Skeletal muscle tissue (tissue), 4 donors: Measurements from ENCODE around the gene CEP112. TPM values are rescaled to one million over a fixed set of nuclear protein-coding genes. Genes with fewer than 3 reads are reported as not detected.

Experiments
- H3K27ac ChIP-seq: one replicate; pipeline ENCODE4 v1.7.0; 2013; ENCODE audit warnings: mild to moderate bottlenecking, low read depth, low read length, inconsistent platforms
- H3K27me3 ChIP-seq, 3 donors: one replicate each; pipeline ENCODE4 v1.7.0; 2013; ENCODE audit warnings: low read length in 3 of 3; ENCODE audit not compliant: control insufficient read depth in 3 of 3, insufficient read depth in 3 of 3
- H3K36me3 ChIP-seq, 3 donors: one replicate each; pipeline ENCODE4 v1.7.0; 2013; ENCODE audit warnings: low read length in 3 of 3; ENCODE audit not compliant: control insufficient read depth in 3 of 3, insufficient read depth in 3 of 3
- H3K4me1 ChIP-seq, 3 donors: one replicate each; pipeline ENCODE4 v1.7.0; 2013; ENCODE audit warnings: low read length in 3 of 3, mild to moderate bottlenecking in 3 of 3; ENCODE audit not compliant: control insufficient read depth in 3 of 3, insufficient read depth in 3 of 3
- H3K4me3 ChIP-seq, 3 donors: one replicate each; pipeline ENCODE4 v1.7.0; 2013; ENCODE audit warnings: low read length in 3 of 3
- H3K9ac ChIP-seq, 3 donors: one replicate each; pipeline ENCODE4 v1.7.0; 2013; ENCODE audit warnings: low read length in 3 of 3, mild to moderate bottlenecking in 3 of 3, moderate library complexity in 2 of 3, low read depth in 1 of 3
- H3K9me3 ChIP-seq, 3 donors: one replicate each; pipeline ENCODE4 v1.7.0; 2013; ENCODE audit warnings: low read length in 3 of 3; ENCODE audit not compliant: control insufficient read depth in 3 of 3
- total RNA-seq: library from RNA; depleted of rRNA; stranded (reverse); fragments of >200 nt; gene quantifications from one replicate; pipeline ENCODE4 v1.2.3, GENCODE V29; 2014
- donor health status: Osteomylitis.

Gene CEP112
- total RNA-seq, 1 donor from 2014 or later: 16.2 TPM

DNA sequence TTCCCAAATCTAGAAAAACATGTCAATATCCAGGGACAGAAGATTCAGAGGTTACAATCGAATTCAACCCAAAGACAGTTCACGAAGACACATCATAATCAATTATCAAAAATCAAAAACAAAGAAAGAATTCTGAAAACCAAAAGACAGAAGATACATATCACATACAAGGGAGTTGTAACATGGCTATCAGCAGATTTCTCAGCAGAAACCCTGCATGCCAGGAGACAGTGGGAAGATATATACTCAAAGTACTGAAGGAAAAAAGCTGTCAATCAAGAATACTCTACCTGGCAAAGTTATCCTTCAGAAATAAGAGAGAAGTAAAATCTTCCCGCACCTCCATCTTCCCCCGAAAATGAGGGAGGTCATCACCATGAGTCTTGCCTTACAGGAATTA, 258.6 kb downstream of the CEP112 start:
- no peaks in the 10 kb centered on the region for H3K9me3 ChIP-seq
- H3K9ac ChIP-seq: no peak overlapping the region
- no peaks in the 10 kb centered on the region for H3K4me1 ChIP-seq
- H3K36me3 ChIP-seq: no peaks in the 10 kb centered on the region
- H3K27ac ChIP-seq: no peak overlapping the region
- H3K4me3 ChIP-seq: no peak overlapping the region
- no peaks in the 10 kb centered on the region for H3K27me3 ChIP-seq

DNA sequence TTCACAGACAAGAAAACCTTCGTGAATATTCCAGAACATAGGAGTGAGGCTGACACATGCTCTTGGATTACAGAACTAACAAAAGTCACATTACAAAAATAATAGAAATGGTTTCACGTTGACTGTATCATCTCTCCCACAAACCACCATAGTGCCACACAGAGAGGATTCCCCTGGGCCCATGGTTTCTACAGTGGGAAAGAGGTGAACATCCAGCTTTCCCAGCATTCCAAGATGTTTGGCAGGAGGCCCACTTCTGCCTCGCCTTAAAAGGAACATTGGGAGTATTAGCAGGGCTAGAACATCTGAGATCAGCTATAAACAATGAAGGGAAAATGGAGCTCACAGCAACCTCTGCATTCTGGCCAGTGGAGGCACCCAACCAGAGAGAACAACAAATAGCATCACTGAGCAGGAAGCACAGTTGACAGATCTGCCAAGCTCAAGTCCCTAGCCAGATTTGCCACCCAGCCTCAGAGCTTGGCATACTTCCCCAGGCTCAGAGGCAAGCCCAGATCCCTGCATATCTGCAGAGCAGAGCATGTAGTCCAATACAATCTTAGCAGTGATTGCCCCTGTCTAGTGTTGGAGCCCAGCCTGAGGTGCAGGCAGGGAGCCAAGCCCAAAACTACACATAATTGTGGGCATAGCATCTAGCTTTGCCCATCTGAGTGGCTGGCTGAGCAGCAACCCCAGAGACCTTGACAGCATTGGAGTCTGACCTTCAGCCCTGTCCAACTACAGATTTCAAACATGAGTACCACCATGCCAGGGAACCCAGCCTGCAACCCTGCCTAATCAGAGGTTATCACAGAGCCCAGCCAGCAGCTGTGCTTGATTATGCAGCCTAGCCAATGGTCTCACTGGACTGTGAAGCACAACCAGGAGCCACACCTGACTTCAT, 260.4 kb downstream of the CEP112 start:
- Histone ChIP-seq H3K9ac (no peak overlapping the region), H3K9me3 (no peaks in the 10 kb centered on the region), H3K27me3 (no peaks in the 10 kb centered on the region), H3K4me3 (no peak overlapping the region), H3K36me3 (peaks cover 0 to 6% (median 0%) of the 10 kb centered on the region in 3 donors), H3K27ac (no peak overlapping the region), H3K4me1 (no peaks in the 10 kb centered on the region)

DNA sequence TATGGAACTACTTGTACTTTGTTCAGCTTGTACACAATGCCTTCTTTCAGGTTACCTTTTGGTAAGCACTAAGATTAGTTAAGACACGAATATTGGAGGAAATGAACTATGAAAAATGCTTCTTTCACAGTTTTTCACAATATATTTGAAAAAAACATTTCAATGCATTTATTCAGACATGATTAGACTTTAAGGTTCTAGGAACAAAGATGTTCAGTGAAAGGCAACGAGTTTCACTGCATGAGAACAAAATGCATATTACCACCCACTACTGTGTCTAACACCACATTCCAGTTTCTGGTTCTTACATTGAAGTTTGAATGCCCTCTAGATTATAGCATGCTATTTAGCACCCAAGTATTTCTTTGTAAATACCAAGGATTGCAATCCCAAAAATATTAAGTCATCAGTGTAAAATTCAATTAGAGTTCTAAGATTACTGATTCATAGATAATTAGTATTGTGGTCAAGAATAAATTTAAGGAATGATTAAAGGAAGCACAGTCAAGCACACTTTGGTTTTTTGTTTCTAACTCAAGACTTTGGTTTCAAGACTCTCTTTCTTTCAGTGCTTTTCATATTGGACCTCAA, 261.7 kb downstream of the CEP112 start:
- Histone ChIP-seq H3K9me3 (no peaks in the 10 kb centered on the region), H3K27me3 (no peaks in the 10 kb centered on the region), H3K36me3 (peaks cover 0 to 6% (median 0%) of the 10 kb centered on the region in 3 donors), H3K4me3 (no peak overlapping the region), H3K4me1 (no peaks in the 10 kb centered on the region), H3K9ac (no peak overlapping the region), H3K27ac (no peak overlapping the region)

DNA sequence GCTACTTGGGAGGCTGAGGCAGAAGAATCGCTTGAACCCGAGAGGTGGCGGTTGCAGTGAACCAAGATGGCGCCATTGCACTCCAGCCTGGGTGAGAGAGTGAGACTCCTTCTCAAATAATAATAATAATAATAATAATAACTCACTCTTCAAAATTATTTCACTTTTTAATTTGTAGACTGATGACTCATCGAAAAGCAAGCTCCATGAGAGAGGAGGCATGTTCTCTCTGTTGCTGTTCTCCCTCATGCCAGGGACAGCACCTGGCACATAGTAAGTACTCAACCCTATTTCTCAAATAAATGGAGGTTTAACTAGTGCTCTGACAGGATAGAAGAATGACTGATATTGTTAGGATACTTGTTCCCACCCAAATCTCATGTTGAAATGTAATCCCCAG, 265.3 kb downstream of the CEP112 start:
- no peaks in the 10 kb centered on the region for H3K27me3 ChIP-seq
- H3K27ac ChIP-seq: no peak overlapping the region
- H3K9ac ChIP-seq: no peak overlapping the region
- peaks cover 0 to 6% (median 0%) of the 10 kb centered on the region in 3 donors for H3K36me3 ChIP-seq
- no peaks in the 10 kb centered on the region for H3K9me3 ChIP-seq
- H3K4me1 ChIP-seq: no peaks in the 10 kb centered on the region
- H3K4me3 ChIP-seq: no peak overlapping the region

DNA sequence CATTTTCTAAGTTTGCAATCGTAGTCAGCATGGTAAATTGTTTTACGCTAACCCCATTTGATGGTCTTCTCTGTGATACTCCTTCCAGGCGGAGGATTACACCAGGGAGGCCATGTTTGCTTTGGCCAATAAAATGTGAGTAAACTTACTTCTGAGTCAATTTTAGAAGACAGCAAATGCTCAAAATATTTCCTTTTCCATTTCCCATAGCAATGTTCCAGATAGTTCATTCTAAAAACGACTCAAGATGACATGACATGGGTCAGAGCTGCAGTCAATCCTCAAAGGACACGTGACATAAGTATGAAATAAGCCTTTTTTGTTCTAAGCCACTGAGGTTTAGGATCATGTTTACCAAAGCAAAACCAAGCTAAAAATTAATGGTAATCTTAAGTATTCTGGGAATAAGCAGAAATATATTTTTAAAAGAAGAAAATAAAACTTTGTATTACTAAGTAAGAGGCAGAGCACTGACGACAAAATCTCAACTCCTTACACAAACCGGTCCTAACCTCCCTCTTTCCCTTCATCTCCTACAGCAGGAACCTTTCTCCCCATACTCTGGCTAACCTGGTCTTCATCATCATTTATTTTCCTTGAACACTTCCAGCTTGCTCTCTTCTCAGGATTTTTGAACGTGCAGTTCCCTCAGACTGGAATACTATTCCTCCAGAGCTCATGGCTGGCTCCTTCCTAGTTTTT, 266.2 kb downstream of the CEP112 start:
- H3K9ac ChIP-seq: no peak overlapping the region
- peaks cover 0 to 6% (median 0%) of the 10 kb centered on the region in 3 donors for H3K36me3 ChIP-seq
- H3K9me3 ChIP-seq: no peaks in the 10 kb centered on the region
- H3K4me1 ChIP-seq: no peaks in the 10 kb centered on the region
- H3K4me3 ChIP-seq: no peak overlapping the region
- peak overlapping the region; percentile 38 for H3K27ac ChIP-seq
- no peaks in the 10 kb centered on the region for H3K27me3 ChIP-seq

- no peaks in the 10 kb centered on the region for H3K4me1 ChIP-seq
- no peaks in the 10 kb centered on the region for H3K9me3 ChIP-seq
- H3K36me3 ChIP-seq: no peaks in the 10 kb centered on the region
- no peak overlapping the region for H3K27ac ChIP-seq
- H3K4me3 ChIP-seq: no peak overlapping the region
- H3K27me3 ChIP-seq: no peaks in the 10 kb centered on the region
- H3K9ac ChIP-seq: no peak overlapping the region
Measured at GRCh38 chr17:65920996-65921395, 270.9 kb downstream of the CEP112 start.

DNA sequence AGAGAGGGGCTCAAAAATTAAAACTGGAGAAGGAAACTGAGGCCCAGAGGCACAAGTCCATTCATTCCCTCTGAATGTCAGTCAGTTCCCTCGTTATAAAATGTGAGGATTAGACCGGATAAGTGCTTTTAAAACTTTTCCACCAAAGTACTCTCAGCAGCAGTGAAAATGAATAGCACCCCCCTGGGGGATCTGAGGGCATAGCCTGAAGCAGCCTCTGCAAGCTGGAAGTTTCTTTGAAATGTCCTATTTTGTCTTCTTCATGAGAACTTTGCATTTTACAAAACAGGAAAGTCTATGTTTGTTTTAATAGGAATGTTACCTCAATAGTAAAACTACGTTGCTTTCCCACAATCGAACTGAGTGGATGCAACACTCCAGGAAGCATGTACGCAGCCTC, 273.0 kb downstream of the CEP112 start:
- no peaks in the 10 kb centered on the region for H3K27me3 ChIP-seq
- H3K4me3 ChIP-seq: no peak overlapping the region
- no peaks in the 10 kb centered on the region for H3K4me1 ChIP-seq
- H3K27ac ChIP-seq: no peak overlapping the region
- H3K9me3 ChIP-seq: no peaks in the 10 kb centered on the region
- no peak overlapping the region for H3K9ac ChIP-seq
- no peaks in the 10 kb centered on the region for H3K36me3 ChIP-seq

DNA sequence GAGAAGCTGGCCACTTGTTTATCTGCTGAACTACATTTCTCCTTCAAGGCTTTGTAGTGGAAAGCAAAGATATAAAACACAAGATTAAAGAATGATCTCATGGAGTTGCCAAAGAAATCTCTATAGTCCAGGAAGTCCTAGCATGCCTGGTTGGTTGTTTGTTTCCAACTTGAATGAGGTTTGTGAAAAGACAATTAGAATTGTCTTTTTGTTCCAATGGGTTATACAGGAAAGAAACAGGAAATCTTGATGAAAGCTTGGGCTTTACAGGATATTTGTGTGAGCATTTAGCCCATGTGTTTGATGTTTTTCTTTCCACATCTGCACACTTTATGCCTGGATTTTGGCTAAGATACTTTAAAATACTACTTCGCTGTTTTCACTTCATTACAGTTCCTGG, 273.4 kb downstream of the CEP112 start:
- H3K4me3 ChIP-seq: no peak overlapping the region
- H3K27me3 ChIP-seq: no peaks in the 10 kb centered on the region
- no peak overlapping the region for H3K27ac ChIP-seq
- no peaks in the 10 kb centered on the region for H3K36me3 ChIP-seq
- no peaks in the 10 kb centered on the region for H3K9me3 ChIP-seq
- no peaks in the 10 kb centered on the region for H3K4me1 ChIP-seq
- H3K9ac ChIP-seq: no peak overlapping the region

DNA sequence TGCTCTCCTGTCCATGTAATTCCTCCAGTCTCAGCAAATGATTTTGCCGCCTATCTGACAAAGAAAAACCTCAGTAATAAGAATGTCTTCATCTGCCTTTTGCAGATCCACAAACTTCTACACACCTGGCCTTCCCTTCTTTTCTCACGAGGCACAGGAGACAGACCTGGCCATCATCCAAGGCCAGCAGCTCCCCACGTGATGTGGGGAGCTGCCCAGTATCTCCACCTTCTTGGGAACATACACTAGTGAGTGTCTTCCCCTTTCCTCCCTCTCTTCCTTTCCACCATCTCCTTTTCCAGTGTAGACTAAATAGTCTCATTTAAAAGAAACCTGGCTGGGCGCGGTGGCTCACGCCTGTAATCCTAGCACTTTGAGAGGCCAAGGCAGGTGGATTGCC, 274.4 kb downstream of the CEP112 start:
- H3K27me3 ChIP-seq: no peaks in the 10 kb centered on the region
- no peaks in the 10 kb centered on the region for H3K4me1 ChIP-seq
- H3K27ac ChIP-seq: no peak overlapping the region
- no peaks in the 10 kb centered on the region for H3K9me3 ChIP-seq
- H3K9ac ChIP-seq: no peak overlapping the region
- H3K36me3 ChIP-seq: no peaks in the 10 kb centered on the region
- H3K4me3 ChIP-seq: no peak overlapping the region

DNA sequence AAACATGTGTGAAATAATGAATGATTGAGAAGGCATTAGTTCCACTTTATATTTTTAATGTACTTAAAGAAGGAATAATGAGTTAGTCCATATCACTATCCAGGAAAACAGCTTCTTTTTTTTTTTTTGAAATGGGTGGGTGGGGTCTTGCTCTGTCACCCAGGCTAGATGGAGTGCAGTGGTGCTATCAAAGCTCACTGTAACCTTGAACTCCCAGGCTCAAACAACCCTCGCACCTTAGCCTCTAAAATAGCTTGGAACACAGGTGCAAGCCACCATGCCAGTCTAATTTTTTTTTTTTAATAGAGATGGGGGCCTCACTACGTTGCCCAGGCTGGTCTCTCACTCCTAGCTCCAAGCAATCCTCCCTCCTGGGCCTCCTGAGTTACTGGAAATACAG, 275.5 kb downstream of the CEP112 start:
- Histone ChIP-seq H3K9ac (no peak overlapping the region), H3K9me3 (no peaks in the 10 kb centered on the region), H3K27ac (no peak overlapping the region), H3K27me3 (no peaks in the 10 kb centered on the region), H3K36me3 (no peaks in the 10 kb centered on the region), H3K4me3 (no peak overlapping the region), H3K4me1 (no peaks in the 10 kb centered on the region)
